Forelimb muscle (tissue), 1 donor: ENCODE measurements around the gene ASB10. TPM values are rescaled to one million over a fixed set of nuclear protein-coding genes. Genes with fewer than 3 reads are reported as not detected.

Experiments
- polyA plus RNA-seq: library from polyadenylated mRNA; unstranded; fragments of 120-200 nt; gene quantifications from one replicate; pipeline ENCODE4 v1.2.1, GENCODE V29; 2013; ENCODE audit not compliant: insufficient read length

ASB10 gene
- polyA plus RNA-seq, 1 donor = 6.2 TPM

Other genes with a start within 250 kb of the ASB10 start
- 24.5 TPM for gene KCNH2, start 208.9 kb downstream of the ASB10 start, polyA plus RNA-seq
- gene NOS3, start 196.2 kb downstream of the ASB10 start, polyA plus RNA-seq = 5.5 TPM
- gene ATG9B, start 162.8 kb downstream of the ASB10 start, polyA plus RNA-seq = 0.73 TPM
- gene ABCB8, start 158.8 kb downstream of the ASB10 start, polyA plus RNA-seq = 22.2 TPM
- 6.8 TPM for gene ASIC3, start 138.7 kb downstream of the ASB10 start, polyA plus RNA-seq
- 9.1 TPM for gene CDK5, start 129.4 kb downstream of the ASB10 start, polyA plus RNA-seq
- gene SLC4A2, start 127.7 kb downstream of the ASB10 start, polyA plus RNA-seq = 55.9 TPM
- gene FASTK, start 106.4 kb downstream of the ASB10 start, polyA plus RNA-seq = 67.0 TPM
- gene TMUB1, start 103.8 kb downstream of the ASB10 start, polyA plus RNA-seq = 41.6 TPM
- 68.3 TPM for gene AGAP3, start 100.8 kb downstream of the ASB10 start, polyA plus RNA-seq
- gene GBX1, start 19.6 kb downstream of the ASB10 start, polyA plus RNA-seq = 3.1 TPM
- not detected for gene H2BK1, start 23.2 kb upstream of the ASB10 start, polyA plus RNA-seq
- gene ABCF2, start 40.0 kb upstream of the ASB10 start, polyA plus RNA-seq = 17.4 TPM
- 20.2 TPM for gene CHPF2, start 45.2 kb upstream of the ASB10 start, polyA plus RNA-seq
- gene SMARCD3, start 61.4 kb upstream of the ASB10 start, polyA plus RNA-seq = 169 TPM
- 35.5 TPM for gene NUB1, start 154.6 kb upstream of the ASB10 start, polyA plus RNA-seq
- 6.6 TPM for gene WDR86, start 222.8 kb upstream of the ASB10 start, polyA plus RNA-seq